Panc1 (cell line): ENCODE results near the gene CEP135. TPM values are rescaled to one million over a fixed set of nuclear protein-coding genes. Genes with fewer than 3 reads are reported as not detected.

Experiments used
- ATAC-seq: fragments of 200-7000 bp; cut with Tn5 transposase; 2 replicates; pipeline ENCODE4 v1.9.1; 2020; ENCODE audit warnings: mild to moderate bottlenecking, moderate library complexity
- BruUV-seq: library from RNA; stranded (reverse); fragments of 400-500 nt; replicated peaks from 2 replicates; lab custom pipeline; 2021; lab: Mats Ljungman, UMichigan
- CTCF ChIA-PET: fragments of 300-600 bp; sonication (Branson Sonifier 250); formaldehyde crosslinking; loops from one replicate; lab custom pipeline; 2022; ENCODE audit warnings: antibody characterized with exemption; lab: Charles Lee
- POLR2A ChIA-PET: fragments of 300-600 bp; sonication (Branson Sonifier 250); formaldehyde crosslinking; loops from one replicate; lab custom pipeline; 2022; ENCODE audit warnings: antibody characterized with exemption; lab: Charles Lee
- DNase-seq: peaks from one replicate; pipeline ENCODE4 v3.0.0-alpha.2; 2010; ENCODE audit warnings: low read depth, low spot score
- H3K27ac ChIP-seq: 2 replicates; pipeline ENCODE4 v1.5.1; 2011; ENCODE audit warnings: mild to moderate bottlenecking, low read length, inconsistent platforms
- H3K27me3 ChIP-seq: fragments of 200-500 bp; sonication (Bioruptor generic); 2 replicates; pipeline ENCODE4 v1.6.0; 2014; ENCODE audit warnings: low read length, inconsistent platforms; ENCODE audit not compliant: control insufficient read depth, insufficient read depth
- H3K36me3 ChIP-seq: fragments of 200-500 bp; sonication (Bioruptor generic); 2 replicates; pipeline ENCODE4 v1.5.1; 2014; ENCODE audit warnings: inconsistent platforms, mild to moderate bottlenecking, low read length, moderate library complexity; ENCODE audit not compliant: control insufficient read depth, insufficient read depth
- H3K4me1 ChIP-seq: 2 replicates; pipeline ENCODE4 v1.5.1; 2011; ENCODE audit warnings: inconsistent platforms, mild to moderate bottlenecking, low read length, moderate library complexity; ENCODE audit not compliant: control insufficient read depth, insufficient read depth
- H3K4me3 ChIP-seq, 2 experiments: 2 replicates each; pipeline ENCODE4 v1.5.1; 2011 to 2012; ENCODE audit warnings: low read depth in 2 of 2, low read length in 2 of 2, mild to moderate bottlenecking in 2 of 2, inconsistent platforms in 1 of 2, moderate library complexity in 1 of 2
- H3K9me3 ChIP-seq: fragments of 200-500 bp; sonication (Bioruptor generic); 2 replicates; pipeline ENCODE4 v1.5.1; 2014; ENCODE audit warnings: low read depth, mild to moderate bottlenecking, inconsistent platforms, low read length, moderate library complexity; ENCODE audit not compliant: control insufficient read depth, insufficient read depth
- CTCF ChIP-seq: fragments of 450-650 bp; IDR thresholded peaks from 2 replicates; pipeline ENCODE4 v1.5.1; 2017; ENCODE audit warnings: mild to moderate bottlenecking
- POLR2AphosphoS5 ChIP-seq: IDR thresholded peaks from 2 replicates; pipeline ENCODE4 v1.6.1; 2012; ENCODE audit warnings: mild to moderate bottlenecking, low read depth, low read length, moderate library complexity
- REST ChIP-seq, 2 experiments: IDR thresholded peaks; 2 replicates each; pipeline ENCODE4 v1.6.1; 2011 to 2012; ENCODE audit warnings: low read depth in 2 of 2, control low read depth in 1 of 2, low read length in 1 of 2, mild to moderate bottlenecking in 1 of 2, moderate library complexity in 1 of 2; ENCODE audit not compliant: insufficient read depth in 1 of 2
- SIN3A ChIP-seq: IDR thresholded peaks from 2 replicates; pipeline ENCODE4 v1.6.1; 2012; ENCODE audit warnings: low read depth, mild to moderate bottlenecking, low read length, moderate library complexity, borderline replicate concordance; ENCODE audit not compliant: insufficient read depth
- TCF7L2 ChIP-seq: IDR thresholded peaks from 2 replicates; pipeline ENCODE4 v1.6.1; 2011; ENCODE audit warnings: mild to moderate bottlenecking, low read depth, low read length, inconsistent platforms
- in situ Hi-C: cut with HindIII; loops from 2 replicates; pipeline ENCODE4 v1.10.0; 2016; ENCODE audit warnings: low sequenced_read_pairs, low pct_unique_long_range_greater_than_20kb
- intact Hi-C: fragments of 100-400 bp; cut with micrococcal nuclease; formaldehyde crosslinking; loops from one replicate; pipeline ENCODE4 v1.10.0; 2022; ENCODE audit not compliant: unreplicated experiment
- total RNA-seq: library from RNA; stranded (reverse); gene quantifications from one replicate; pipeline ENCODE4 v1.2.1, GENCODE V29; 2021; ENCODE audit not compliant: unreplicated experiment

Gene CEP135
- total RNA-seq, 1 experiment from 2014 or later, result 9.5 TPM

- POLR2A ChIA-PET, result no interaction called here
These were observed 89.9 kb downstream of the CEP135 start for GRCh38 chr4:56038487-56039162.

GRCh38 chr4:56040842-56041241, 92.1 kb downstream of the CEP135 start:
- POLR2A ChIA-PET, result no interaction called here
- CTCF ChIA-PET, result no interaction called here
- intact Hi-C loops (loop anchor here (10.0 kb wide), 2 partner anchors 254 to 1074 kb away; partner anchors contain the start of gene IGFBP7), in situ Hi-C loops (no loop called here)
- no peak for TF ChIP-seq SIN3A
- no peak for TF ChIP-seq REST (IDR thresholded peaks at IDR 0.05; ENCODE audit: insufficient read depth in 1 of 2, low read depth in 2 of 2, low read length in 1 of 2)
- TF ChIP-seq POLR2AphosphoS5, result no peak
- no peak for TF ChIP-seq TCF7L2
- no peak for TF ChIP-seq CTCF
- ATAC-seq, result no peak
- no peak overlapping the region for H3K4me3 ChIP-seq
- no peak for DNase-seq
- no peaks in the 10 kb centered on the region for H3K9me3 ChIP-seq
- H3K36me3 ChIP-seq, result no peaks in the 10 kb centered on the region
- H3K27ac ChIP-seq, result no peak overlapping the region
- no peaks in the 10 kb centered on the region; the same call in none of the 2 replicates for H3K27me3 ChIP-seq
- BruUV-seq, result no TSS peak
- H3K4me1 ChIP-seq, result no peaks in the 10 kb centered on the region

More at GRCh38 chr4:56038487-56039162, 89.9 kb downstream of the CEP135 start:
- Histone ChIP-seq H3K36me3 (no peaks in the 10 kb centered on the region), H3K9me3 (no peaks in the 10 kb centered on the region), H3K4me3 (no peak overlapping the region), H3K27me3 (no peaks in the 10 kb centered on the region; the same call in none of the 2 replicates), H3K4me1 (no peaks in the 10 kb centered on the region), H3K27ac (no peak overlapping the region)
- ATAC-seq (no peak), DNase-seq (no peak)
- CTCF ChIA-PET, result no interaction called here
- in situ Hi-C loops (no loop called here), intact Hi-C loops (no loop called here)
- no peak for TF ChIP-seq CTCF
- BruUV-seq, result no TSS peak
